ENCODE measurements around the gene C6orf136. TPM values are rescaled to one million over a fixed set of nuclear protein-coding genes. Genes with fewer than 3 reads are reported as not detected.

The C6orf136 gene
- total RNA-seq, 1 experiment from 2014 or later: 30.8 TPM

DNA sequence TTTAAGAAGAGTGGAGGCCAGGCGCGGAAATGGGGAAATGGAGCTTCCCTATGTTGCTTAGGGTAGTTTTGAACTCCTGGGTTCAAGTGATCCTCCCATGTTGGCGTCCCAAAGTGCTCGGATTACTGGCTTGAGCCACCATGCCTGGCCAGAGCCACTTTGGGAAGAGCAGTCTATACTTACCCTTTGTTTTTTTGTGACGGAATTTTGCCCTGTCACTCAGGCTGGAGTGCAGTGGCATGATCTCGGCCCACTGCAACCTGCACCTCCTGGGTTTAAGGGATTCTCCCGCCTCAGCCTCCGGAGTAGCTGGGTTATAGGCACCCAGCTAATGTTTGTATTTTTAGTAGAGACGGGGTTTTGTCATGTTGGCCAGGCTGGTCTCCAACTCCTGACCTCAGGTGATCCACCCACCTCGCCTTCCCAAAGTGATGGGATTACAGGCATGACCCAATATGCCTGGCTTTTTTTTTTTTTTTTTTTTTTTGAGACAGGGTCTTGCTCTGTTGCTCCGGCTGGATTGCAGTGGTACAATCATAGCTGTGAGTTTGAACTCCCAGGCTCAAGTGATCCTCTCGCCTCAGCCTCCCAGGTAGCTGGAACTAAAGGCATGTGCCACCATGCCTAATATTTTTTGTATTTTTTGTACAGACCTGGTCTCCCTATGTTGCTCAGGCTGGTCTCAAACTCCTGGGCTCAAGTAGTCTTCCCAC is 47.9 kb upstream of the C6orf136 start:
- ChIA-PET POLR2A (interaction anchor here (0.6 to 2.6 kb wide), 3 partner anchors 12 to 14 kb away, joined by 3 to 8 read pairs (median 3); no protein-coding TSS in a partner anchor), CTCF (interaction anchor here (0.6 to 3.7 kb wide), 2 partner anchors 58 to 178 kb away, joined by 14 to 16 read pairs; no protein-coding TSS in a partner anchor)
- ATAC-seq: peak; percentile 14

DNA sequence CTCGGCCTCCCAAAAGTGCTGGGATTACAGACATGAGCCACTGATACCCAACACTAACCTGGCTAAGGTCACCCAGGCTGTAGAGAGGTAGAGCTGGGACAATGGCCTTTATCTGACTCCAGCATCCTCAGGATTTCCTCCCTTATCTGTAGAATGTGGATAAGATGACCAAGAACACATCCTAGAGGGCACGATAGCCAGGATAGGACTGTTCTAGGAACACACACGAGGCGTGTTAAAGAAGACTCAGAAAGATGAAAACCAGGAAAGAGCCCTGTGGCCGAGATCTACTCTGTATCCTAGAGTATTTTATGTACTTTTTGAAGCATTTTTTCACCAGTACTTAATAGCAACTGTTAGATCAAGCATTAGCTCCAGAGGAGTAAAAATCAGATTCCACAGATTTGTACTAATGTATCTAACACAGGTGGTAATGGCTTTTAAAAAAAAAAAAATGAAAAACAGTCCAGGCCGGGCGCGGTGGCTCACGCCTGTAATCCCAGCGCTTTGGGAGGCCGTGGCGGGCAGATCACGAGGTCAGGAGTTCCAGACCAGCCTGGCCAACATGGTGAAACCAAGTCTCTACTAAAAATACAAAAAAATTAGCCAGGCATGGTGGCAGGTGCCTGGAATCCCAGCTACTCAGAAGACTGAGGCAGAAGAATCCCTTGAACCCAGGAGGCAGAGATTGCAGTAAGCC is 47.2 kb upstream of the C6orf136 start:
- Histone ChIP-seq H3K27me3 (ENCODE audit: control insufficient read depth, insufficient read depth, low read length) (no peaks in the 10 kb centered on the region), H3K27ac (ENCODE audit: low read length) (no peak overlapping the region), H3K4me3 (ENCODE audit: low read depth in 2 of 2, low read length in 2 of 2) (no peak overlapping the region), H3K9me3 (ENCODE audit: control insufficient read depth, insufficient read depth, low read depth, low read length) (no peaks in the 10 kb centered on the region), H3K4me1 (ENCODE audit: control insufficient read depth, insufficient read depth, low read length) (no peaks in the 10 kb centered on the region), H3K36me3 (ENCODE audit: control insufficient read depth, insufficient read depth, low read length) (peaks cover 10% of the 10 kb centered on the region; the same call in 1 of the 2 replicates)
- TF ChIP-seq, protein P1, sequence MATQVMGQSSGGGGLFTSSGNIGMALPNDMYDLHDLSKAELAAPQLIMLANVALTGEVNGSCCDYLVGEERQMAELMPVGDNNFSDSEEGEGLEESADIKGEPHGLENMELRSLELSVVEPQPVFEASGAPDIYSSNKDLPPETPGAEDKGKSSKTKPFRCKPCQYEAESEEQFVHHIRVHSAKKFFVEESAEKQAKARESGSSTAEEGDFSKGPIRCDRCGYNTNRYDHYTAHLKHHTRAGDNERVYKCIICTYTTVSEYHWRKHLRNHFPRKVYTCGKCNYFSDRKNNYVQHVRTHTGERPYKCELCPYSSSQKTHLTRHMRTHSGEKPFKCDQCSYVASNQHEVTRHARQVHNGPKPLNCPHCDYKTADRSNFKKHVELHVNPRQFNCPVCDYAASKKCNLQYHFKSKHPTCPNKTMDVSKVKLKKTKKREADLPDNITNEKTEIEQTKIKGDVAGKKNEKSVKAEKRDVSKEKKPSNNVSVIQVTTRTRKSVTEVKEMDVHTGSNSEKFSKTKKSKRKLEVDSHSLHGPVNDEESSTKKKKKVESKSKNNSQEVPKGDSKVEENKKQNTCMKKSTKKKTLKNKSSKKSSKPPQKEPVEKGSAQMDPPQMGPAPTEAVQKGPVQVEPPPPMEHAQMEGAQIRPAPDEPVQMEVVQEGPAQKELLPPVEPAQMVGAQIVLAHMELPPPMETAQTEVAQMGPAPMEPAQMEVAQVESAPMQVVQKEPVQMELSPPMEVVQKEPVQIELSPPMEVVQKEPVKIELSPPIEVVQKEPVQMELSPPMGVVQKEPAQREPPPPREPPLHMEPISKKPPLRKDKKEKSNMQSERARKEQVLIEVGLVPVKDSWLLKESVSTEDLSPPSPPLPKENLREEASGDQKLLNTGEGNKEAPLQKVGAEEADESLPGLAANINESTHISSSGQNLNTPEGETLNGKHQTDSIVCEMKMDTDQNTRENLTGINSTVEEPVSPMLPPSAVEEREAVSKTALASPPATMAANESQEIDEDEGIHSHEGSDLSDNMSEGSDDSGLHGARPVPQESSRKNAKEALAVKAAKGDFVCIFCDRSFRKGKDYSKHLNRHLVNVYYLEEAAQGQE (IDR thresholded peaks at IDR 0.05; ENCODE audit: insufficient read depth in 1 of 2, low read depth in 2 of 2, low read length in 1 of 2): no peak
- no peak for TF ChIP-seq TCF7L2 (IDR thresholded peaks at IDR 0.05; ENCODE audit: low read depth, low read length)
- TF ChIP-seq, protein P2, sequence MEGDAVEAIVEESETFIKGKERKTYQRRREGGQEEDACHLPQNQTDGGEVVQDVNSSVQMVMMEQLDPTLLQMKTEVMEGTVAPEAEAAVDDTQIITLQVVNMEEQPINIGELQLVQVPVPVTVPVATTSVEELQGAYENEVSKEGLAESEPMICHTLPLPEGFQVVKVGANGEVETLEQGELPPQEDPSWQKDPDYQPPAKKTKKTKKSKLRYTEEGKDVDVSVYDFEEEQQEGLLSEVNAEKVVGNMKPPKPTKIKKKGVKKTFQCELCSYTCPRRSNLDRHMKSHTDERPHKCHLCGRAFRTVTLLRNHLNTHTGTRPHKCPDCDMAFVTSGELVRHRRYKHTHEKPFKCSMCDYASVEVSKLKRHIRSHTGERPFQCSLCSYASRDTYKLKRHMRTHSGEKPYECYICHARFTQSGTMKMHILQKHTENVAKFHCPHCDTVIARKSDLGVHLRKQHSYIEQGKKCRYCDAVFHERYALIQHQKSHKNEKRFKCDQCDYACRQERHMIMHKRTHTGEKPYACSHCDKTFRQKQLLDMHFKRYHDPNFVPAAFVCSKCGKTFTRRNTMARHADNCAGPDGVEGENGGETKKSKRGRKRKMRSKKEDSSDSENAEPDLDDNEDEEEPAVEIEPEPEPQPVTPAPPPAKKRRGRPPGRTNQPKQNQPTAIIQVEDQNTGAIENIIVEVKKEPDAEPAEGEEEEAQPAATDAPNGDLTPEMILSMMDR (IDR thresholded peaks at IDR 0.05): no peak
- TF ChIP-seq SIN3A (IDR thresholded peaks at IDR 0.05; ENCODE audit: borderline replicate concordance, insufficient read depth, low read depth, low read length): no peak
- no peak for TF ChIP-seq POLR2AphosphoS5 (IDR thresholded peaks at IDR 0.05; ENCODE audit: low read depth, low read length)
- intact Hi-C loops (cut with micrococcal nuclease; ENCODE audit: unreplicated experiment) (loop anchor here (5.0 kb wide), 1 partner anchor 117 kb away; no protein-coding TSS in a partner anchor), in situ Hi-C loops (cut with HindIII; ENCODE audit: low pct_unique_long_range_greater_than_20kb, low sequenced_read_pairs) (no loop called here)
- DNase-seq (ENCODE audit: low read depth, low spot score) (no peak), ATAC-seq (peak; percentile 4; the same call in 1 of the 2 replicates)
- ChIA-PET CTCF (interaction anchor here (3.7 kb wide), 1 partner anchor 58 kb away, joined by 16 read pairs; no protein-coding TSS in a partner anchor), POLR2A (interaction anchor here (0.6 to 2.6 kb wide), 3 partner anchors 11 to 15 kb away, joined by 3 to 8 read pairs (median 7); no protein-coding TSS in a partner anchor)
- no TSS peak for BruUV-seq (replicated peaks)

More for the DNA sequence above, 47.9 kb upstream of the C6orf136 start:
- no peak overlapping the region for H3K27ac ChIP-seq (ENCODE audit: low read length)
- in situ Hi-C loops (cut with HindIII; ENCODE audit: low pct_unique_long_range_greater_than_20kb, low sequenced_read_pairs) (no loop called here), intact Hi-C loops (cut with micrococcal nuclease; ENCODE audit: unreplicated experiment) (loop anchor here (5.0 kb wide), 1 partner anchor 117 kb away; no protein-coding TSS in a partner anchor)
- H3K27me3 ChIP-seq (ENCODE audit: control insufficient read depth, insufficient read depth, low read length): no peaks in the 10 kb centered on the region
- BruUV-seq (replicated peaks): no TSS peak
- no peaks in the 10 kb centered on the region for H3K9me3 ChIP-seq (ENCODE audit: control insufficient read depth, insufficient read depth, low read depth, low read length)
- TF ChIP-seq, protein P2 (IDR thresholded peaks at IDR 0.05): no peak
- TF ChIP-seq, protein P1 (IDR thresholded peaks at IDR 0.05; ENCODE audit: insufficient read depth in 1 of 2, low read depth in 2 of 2, low read length in 1 of 2): no peak
- no peak; the same call in 1 of the 2 replicates for TF ChIP-seq POLR2AphosphoS5 (IDR thresholded peaks at IDR 0.05; ENCODE audit: low read depth, low read length)
- no peak for TF ChIP-seq SIN3A (IDR thresholded peaks at IDR 0.05; ENCODE audit: borderline replicate concordance, insufficient read depth, low read depth, low read length)
- TF ChIP-seq TCF7L2 (IDR thresholded peaks at IDR 0.05; ENCODE audit: low read depth, low read length): no peak
- H3K4me1 ChIP-seq (ENCODE audit: control insufficient read depth, insufficient read depth, low read length): no peaks in the 10 kb centered on the region
- DNase-seq (ENCODE audit: low read depth, low spot score): no peak
- H3K36me3 ChIP-seq (ENCODE audit: control insufficient read depth, insufficient read depth, low read length): peaks cover 5% of the 10 kb centered on the region; the same call in 1 of the 2 replicates
- H3K4me3 ChIP-seq (ENCODE audit: low read depth in 2 of 2, low read length in 2 of 2): no peak overlapping the region
